Measurements from ENCODE around the gene RDH8. TPM values are rescaled to one million over a fixed set of nuclear protein-coding genes. Genes with fewer than 3 reads are reported as not detected.

Gene RDH8
- total and polyA plus RNA-seq, 3 donors from 2014 or later: 1.7 to 3.7 TPM; not detected in 1

DNA sequence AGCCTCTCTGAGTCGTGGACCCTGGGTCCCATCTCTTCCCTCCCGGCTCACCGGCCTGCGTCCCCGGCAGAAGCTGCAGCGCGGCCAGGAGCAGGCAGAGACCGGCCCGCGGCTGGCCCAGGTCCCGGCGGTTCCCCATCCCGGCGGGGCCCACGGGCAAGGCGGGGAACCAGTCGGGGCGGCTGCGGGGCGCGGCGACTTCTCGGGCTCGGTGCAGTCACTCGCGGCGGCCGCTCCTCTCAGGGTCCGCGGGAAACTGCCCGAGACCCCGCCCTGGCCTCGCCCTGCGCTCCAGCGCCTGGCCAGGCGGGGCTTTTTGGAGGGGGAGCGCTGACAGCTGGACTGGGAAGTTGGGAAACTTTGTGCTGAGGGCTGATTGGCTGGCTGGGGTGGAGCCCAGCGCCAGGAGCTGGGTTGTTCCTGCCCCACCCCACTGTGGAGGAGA, 3.0 kb upstream of the RDH8 start, which contains the start of gene COL5A3:
Gene COL5A3 (minus strand): TSS at position 258 of the 445 bp plus-strand sequence. CDS start 119 bp downstream, at position 139.
- peaks cover 44% of the 10 kb centered on the region for H3K4me1 ChIP-seq
- peak within 1 kb of the TSS; percentile 36 for H3K4me3 ChIP-seq
- no peaks in the 10 kb centered on the region for H3K36me3 ChIP-seq (ENCODE audit: low read depth, missing control alignments)
- no peaks in the 10 kb centered on the region for H3K27me3 ChIP-seq
- TF ChIP-seq, protein P1, sequence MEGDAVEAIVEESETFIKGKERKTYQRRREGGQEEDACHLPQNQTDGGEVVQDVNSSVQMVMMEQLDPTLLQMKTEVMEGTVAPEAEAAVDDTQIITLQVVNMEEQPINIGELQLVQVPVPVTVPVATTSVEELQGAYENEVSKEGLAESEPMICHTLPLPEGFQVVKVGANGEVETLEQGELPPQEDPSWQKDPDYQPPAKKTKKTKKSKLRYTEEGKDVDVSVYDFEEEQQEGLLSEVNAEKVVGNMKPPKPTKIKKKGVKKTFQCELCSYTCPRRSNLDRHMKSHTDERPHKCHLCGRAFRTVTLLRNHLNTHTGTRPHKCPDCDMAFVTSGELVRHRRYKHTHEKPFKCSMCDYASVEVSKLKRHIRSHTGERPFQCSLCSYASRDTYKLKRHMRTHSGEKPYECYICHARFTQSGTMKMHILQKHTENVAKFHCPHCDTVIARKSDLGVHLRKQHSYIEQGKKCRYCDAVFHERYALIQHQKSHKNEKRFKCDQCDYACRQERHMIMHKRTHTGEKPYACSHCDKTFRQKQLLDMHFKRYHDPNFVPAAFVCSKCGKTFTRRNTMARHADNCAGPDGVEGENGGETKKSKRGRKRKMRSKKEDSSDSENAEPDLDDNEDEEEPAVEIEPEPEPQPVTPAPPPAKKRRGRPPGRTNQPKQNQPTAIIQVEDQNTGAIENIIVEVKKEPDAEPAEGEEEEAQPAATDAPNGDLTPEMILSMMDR (IDR thresholded peaks at IDR 0.05): no peak
- no peak for TF ChIP-seq POLR2A (IDR thresholded peaks at IDR 0.05)
- peak; percentile 46 for DNase-seq
- H3K9me3 ChIP-seq: no peaks in the 10 kb centered on the region
- no peak within 1 kb of the TSS for H3K27ac ChIP-seq
- intact Hi-C loops (cut with DNase I; ENCODE audit: low total_unique reads): no loop called here
- 0 to 2% methylated on average over 1 to 20 of the region's 38 CpGs for WGBS, 2 donors

DNA sequence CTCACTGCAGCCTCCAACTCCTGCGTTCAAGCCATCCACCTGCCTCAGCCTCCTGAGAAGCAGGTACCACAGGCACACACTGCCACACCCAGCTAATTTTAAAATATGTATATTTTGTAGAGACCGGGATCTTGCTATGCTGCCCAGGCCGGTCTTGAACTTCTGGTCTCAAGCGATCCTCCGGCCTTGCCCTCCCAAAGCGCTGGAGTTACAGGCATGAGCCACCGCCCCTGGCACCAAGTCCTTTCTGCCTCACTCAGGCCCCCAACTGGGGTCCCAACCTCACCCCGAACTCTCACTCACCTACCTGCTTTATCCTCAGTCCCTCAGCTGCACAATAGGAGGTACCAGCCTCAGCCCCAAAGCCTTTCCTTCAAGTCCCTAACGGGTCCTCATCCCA, 2.3 kb upstream of the RDH8 start:
- Histone ChIP-seq H3K4me3 (no peak overlapping the region), H3K27me3 (no peaks in the 10 kb centered on the region), H3K27ac (no peak overlapping the region), H3K9me3 (no peaks in the 10 kb centered on the region), H3K4me1 (peaks cover 40% of the 10 kb centered on the region), H3K36me3 (ENCODE audit: low read depth, missing control alignments) (no peaks in the 10 kb centered on the region)
- intact Hi-C loops (cut with DNase I; ENCODE audit: low total_unique reads): no loop called here
- WGBS, 2 donors: 60 to 81% methylated on average over 9 of the region's 9 CpGs
- DNase-seq: no peak
- TF ChIP-seq, protein P1 (IDR thresholded peaks at IDR 0.05): no peak
- no peak for TF ChIP-seq POLR2A (IDR thresholded peaks at IDR 0.05)

DNA sequence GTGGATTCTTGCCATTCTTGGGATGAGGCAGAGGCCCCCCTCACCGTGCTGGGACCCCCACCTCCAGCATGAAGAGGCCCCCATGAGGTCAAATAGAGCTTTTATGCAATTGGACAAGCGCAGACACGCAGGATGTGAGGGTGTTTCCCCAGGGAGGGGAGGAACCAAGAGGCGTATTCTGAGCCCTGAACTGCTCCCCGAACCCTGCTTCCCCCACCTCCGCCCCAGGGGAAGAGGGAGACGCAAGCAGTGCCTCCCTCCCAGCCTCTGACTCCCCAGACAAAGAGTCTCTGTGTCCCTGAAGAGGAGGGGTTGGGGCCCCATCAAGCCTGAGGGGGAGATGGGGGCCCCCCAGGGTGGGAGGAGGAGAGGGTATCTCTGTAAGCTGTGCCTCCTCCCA, 1.3 kb upstream of the RDH8 start:
- 17 to 29% methylated on average over 1 to 7 of the region's 7 CpGs for WGBS, 2 donors
- peaks cover 33% of the 10 kb centered on the region for H3K4me1 ChIP-seq
- no peak overlapping the region for H3K27ac ChIP-seq
- no peak overlapping the region for H3K4me3 ChIP-seq
- DNase-seq: no peak
- no peaks in the 10 kb centered on the region for H3K36me3 ChIP-seq (ENCODE audit: low read depth, missing control alignments)
- intact Hi-C loops (cut with DNase I; ENCODE audit: low total_unique reads): no loop called here
- H3K9me3 ChIP-seq: no peaks in the 10 kb centered on the region
- no peaks in the 10 kb centered on the region for H3K27me3 ChIP-seq
- TF ChIP-seq, protein P1 (IDR thresholded peaks at IDR 0.05): no peak
- TF ChIP-seq POLR2A (IDR thresholded peaks at IDR 0.05): no peak

DNA sequence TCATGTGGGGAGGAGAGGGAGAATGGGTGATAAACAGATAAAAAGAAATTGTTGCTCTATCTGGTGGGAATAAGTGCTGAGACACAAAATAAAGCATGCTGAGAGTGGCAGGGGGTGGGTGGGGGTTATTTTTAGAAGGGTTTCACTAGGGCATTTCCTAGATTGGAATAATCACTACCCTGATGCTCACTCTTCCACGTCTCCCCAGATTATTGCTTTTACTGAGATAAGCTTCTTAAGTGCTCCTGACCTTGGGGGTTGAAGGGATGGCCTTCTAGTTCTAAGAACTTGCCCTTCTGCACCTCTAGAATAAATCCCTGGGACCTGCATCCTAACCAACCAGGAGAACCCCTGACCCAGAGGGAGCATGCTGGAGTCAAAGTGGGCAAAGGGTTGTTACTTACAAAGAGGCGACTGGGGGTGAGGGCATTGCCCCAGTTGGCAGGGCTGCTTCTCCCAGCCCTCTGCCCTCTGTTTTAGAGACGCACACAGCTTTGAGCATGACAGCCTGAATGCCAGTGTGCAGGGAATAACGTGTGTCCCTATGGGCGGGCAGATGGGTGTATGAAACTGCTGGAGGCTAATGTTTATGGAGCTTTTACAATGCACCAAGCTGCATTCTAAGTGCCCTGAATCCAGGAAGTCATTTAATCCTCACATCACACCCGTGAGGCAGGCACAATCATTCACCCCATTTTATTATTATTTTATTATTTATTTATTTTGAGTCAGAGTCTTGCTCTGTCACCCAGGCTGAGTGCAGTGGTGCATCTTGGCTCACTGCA, 743 bp downstream of the RDH8 start:
- intact Hi-C loops (cut with DNase I; ENCODE audit: low total_unique reads): no loop called here
- WGBS, 2 donors: 53 to 60% methylated on average over 6 of the region's 6 CpGs
- TF ChIP-seq, protein P1 (IDR thresholded peaks at IDR 0.05): no peak
- TF ChIP-seq POLR2A (IDR thresholded peaks at IDR 0.05): no peak
- Histone ChIP-seq H3K4me3 (no peak overlapping the region), H3K9me3 (no peaks in the 10 kb centered on the region), H3K27me3 (no peaks in the 10 kb centered on the region), H3K36me3 (ENCODE audit: low read depth, missing control alignments) (no peaks in the 10 kb centered on the region), H3K4me1 (peaks cover 15% of the 10 kb centered on the region), H3K27ac (no peak overlapping the region)
- DNase-seq: no peak
